ENCODE data around the gene PLLP. TPM values are rescaled to one million over a fixed set of nuclear protein-coding genes. Genes with fewer than 3 reads are reported as not detected.

PLLP gene
- total RNA-seq, 4 donors from 2014 or later = 13.6 to 38.5 (median 30.1) TPM

GRCh38 chr16:57324749-57325148 is 40.3 kb upstream of the PLLP start:
- intact Hi-C loops (cut with DNase I) = no loop called here
- Histone ChIP-seq H3K27me3 (no peaks in the 10 kb centered on the region), H3K9me3 (no peaks in the 10 kb centered on the region), H3K4me1 (no peaks in the 10 kb centered on the region), H3K4me3 (replicated peaks in 1 of 3) (no peak overlapping the region), H3K36me3 (no peaks in the 10 kb centered on the region), H3K27ac (no peak overlapping the region)
- WGBS, 2 donors = 71 to 83% methylated on average over 2 of the region's 2 CpGs
- no peak for DNase-seq
- no peak for TF ChIP-seq CTCF (IDR thresholded peaks at IDR 0.05)
- TF ChIP-seq POLR2A (IDR thresholded peaks at IDR 0.05) = no peak

- H3K4me1 ChIP-seq = peaks cover 0 to 12% of the 10 kb centered on the region in 2 donors
- no peak for TF ChIP-seq POLR2A (IDR thresholded peaks at IDR 0.05)
- TF ChIP-seq CTCF (IDR thresholded peaks at IDR 0.05) = no peak
- no peak for DNase-seq
- H3K27ac ChIP-seq = no peak overlapping the region
- H3K36me3 ChIP-seq = no peaks in the 10 kb centered on the region
- WGBS, 2 donors = 78 to 81% methylated on average over 2 of the region's 2 CpGs
- H3K9me3 ChIP-seq = no peaks in the 10 kb centered on the region
- no peaks in the 10 kb centered on the region for H3K27me3 ChIP-seq
- intact Hi-C loops (cut with DNase I) = no loop called here
- no peak overlapping the region for H3K4me3 ChIP-seq (replicated peaks in 1 of 3)
These were observed 35.2 kb upstream of the PLLP start for GRCh38 chr16:57319646-57320045.

GRCh38 chr16:57318240-57318970 is 33.9 kb upstream of the PLLP start:
- 68 to 77% methylated on average over 7 to 13 of the region's 13 CpGs for WGBS, 2 donors
- no peak for TF ChIP-seq CTCF (IDR thresholded peaks at IDR 0.05)
- TF ChIP-seq POLR2A (IDR thresholded peaks at IDR 0.05) = no peak
- Histone ChIP-seq H3K27me3 (no peaks in the 10 kb centered on the region), H3K36me3 (no peaks in the 10 kb centered on the region), H3K4me3 (replicated peaks in 1 of 3) (no peak overlapping the region), H3K27ac (no peak overlapping the region), H3K9me3 (no peaks in the 10 kb centered on the region), H3K4me1 (peaks cover 0 to 16% of the 10 kb centered on the region in 2 donors)
- no peak for DNase-seq
- intact Hi-C loops (cut with DNase I) = no loop called here

- H3K27ac ChIP-seq = peak overlapping the region in 2 of 3 donors; percentile 51 to 53
- no peaks in the 10 kb centered on the region for H3K9me3 ChIP-seq
- DNase-seq = no peak
- H3K4me3 ChIP-seq (replicated peaks in 1 of 3) = no peak overlapping the region
- intact Hi-C loops (cut with DNase I) = no loop called here
- 76 to 80% methylated on average over 3 of the region's 3 CpGs for WGBS, 2 donors
- no peaks in the 10 kb centered on the region for H3K27me3 ChIP-seq
- TF ChIP-seq CTCF (IDR thresholded peaks at IDR 0.05) (no peak), POLR2A (IDR thresholded peaks at IDR 0.05) (no peak)
- H3K36me3 ChIP-seq = no peaks in the 10 kb centered on the region
- H3K4me1 ChIP-seq = peaks cover 0 to 16% of the 10 kb centered on the region in 2 donors
These were observed 32.0 kb upstream of the PLLP start for GRCh38 chr16:57316390-57317017.

GRCh38 chr16:57315416-57315815 is 30.9 kb upstream of the PLLP start:
- Histone ChIP-seq H3K27ac (no peak overlapping the region), H3K4me1 (peaks cover 0 to 16% of the 10 kb centered on the region in 2 donors), H3K9me3 (no peaks in the 10 kb centered on the region), H3K36me3 (no peaks in the 10 kb centered on the region), H3K4me3 (replicated peaks in 1 of 3) (no peak overlapping the region), H3K27me3 (no peaks in the 10 kb centered on the region)
- DNase-seq = no peak
- TF ChIP-seq POLR2A (IDR thresholded peaks at IDR 0.05) (no peak), CTCF (IDR thresholded peaks at IDR 0.05) (no peak)
- intact Hi-C loops (cut with DNase I) = no loop called here
- WGBS, 2 donors = 65 to 71% methylated on average over 7 of the region's 7 CpGs
